Uterus (tissue), 2 donors: ENCODE data around the gene CENPU.

Experiments used
- CTCF ChIP-seq, 4 experiments: fragments of 200-600 bp in 2 of 4; fragments of 450-650 bp in 2 of 4; sonication (generic) in 2 of 4; IDR thresholded peaks; one replicate each; pipeline ENCODE4 v1.5.1; 2016 to 2019; ENCODE audit warnings: antibody characterized with exemption in 4 of 4, mild to moderate bottlenecking in 2 of 4, moderate library complexity in 1 of 4
- POLR2A ChIP-seq, 2 donors: fragments of 450-650 bp; IDR thresholded peaks; one replicate each; pipeline ENCODE4 v1.6.1; 2016; ENCODE audit warnings: antibody characterized with exemption in 2 of 2, mild to moderate bottlenecking in 1 of 2, moderate library complexity in 1 of 2

- peak in 3 of 4 experiments; percentile 21 to 51 (median 45) for TF ChIP-seq CTCF (IDR thresholded peaks at IDR 0.05)
- TF ChIP-seq POLR2A (IDR thresholded peaks at IDR 0.05), result peak; percentile 21 to 92
These were observed 84.6 kb downstream of the CENPU start, which contains the start of the genes CASP3 and PRIMPOL for GRCh38 chr4:184649026-184649970.
